HCT116 (cell line): ENCODE measurements around the gene SKAP1. TPM values are rescaled to one million over a fixed set of nuclear protein-coding genes. Genes with fewer than 3 reads are reported as not detected.

Source experiments
- ATAC-seq: fragments of 200-7000 bp; cut with Tn5 transposase; 2 replicates; pipeline ENCODE4 v1.9.1; 2020; ENCODE audit warnings: mild to moderate bottlenecking, moderate library complexity
- BruUV-seq: library from RNA; stranded (reverse); fragments of 400-500 nt; replicated peaks from 2 replicates; lab custom pipeline; 2021; lab: Mats Ljungman, UMichigan
- CTCF ChIA-PET: fragments of 300-600 bp; sonication (Branson Sonifier 250); formaldehyde crosslinking; loops from one replicate; lab custom pipeline; 2021; ENCODE audit warnings: antibody characterized with exemption; lab: Charles Lee
- POLR2A ChIA-PET: fragments of 300-600, 350-600 bp; sonication (Branson Sonifier 250); formaldehyde crosslinking; loops from one replicate; lab custom pipeline; 2021; ENCODE audit warnings: antibody characterized with exemption; lab: Charles Lee
- RAD21 ChIA-PET, 2 experiments: fragments of 300-600 bp; sonication (Branson Sonifier 250); formaldehyde crosslinking; loops; one replicate each; lab custom pipeline; 2023; ENCODE audit warnings: low total read pairs in 2 of 2; ENCODE audit not compliant: uncharacterized antibody in 2 of 2, unreplicated experiment in 2 of 2, low non-redundant PET in 1 of 2; lab: Charles Lee
- DNase-seq: peaks from one replicate; pipeline ENCODE4 v3.0.0-alpha.2; 2010; ENCODE audit warnings: low read depth, low spot score
- H2AFZ ChIP-seq: fragments of 200-600 bp; shearing (Covaris generic), sonication (generic); 2 replicates; pipeline ENCODE4 v1.6.1; 2017; ENCODE audit warnings: low read depth, mixed run types, mixed read lengths, antibody characterized with exemption, low read length; ENCODE audit not compliant: poor library complexity, severe bottlenecking
- H3K27ac ChIP-seq: 2 replicates; pipeline ENCODE4 v1.5.1; 2012; ENCODE audit warnings: low read depth, low read length
- H3K27me3 ChIP-seq: fragments of 200-600 bp; sonication (generic); 2 replicates; pipeline ENCODE4 v1.6.1; 2016; ENCODE audit warnings: mixed run types, low read length, mixed read lengths; ENCODE audit not compliant: insufficient read depth
- H3K36me3 ChIP-seq, 2 experiments: fragments of 200-500 bp in 1 of 2; fragments of 200-600 bp in 1 of 2; sonication (Bioruptor generic) in 1 of 2; sonication (generic) in 1 of 2; 2 replicates each; pipeline versions ENCODE4 v1.5.1 to v1.6.1; 2014 to 2016; ENCODE audit warnings: low read length in 2 of 2, inconsistent platforms in 1 of 2, mixed read lengths in 1 of 2, mixed run types in 1 of 2; ENCODE audit not compliant: insufficient read depth in 2 of 2, control insufficient read depth in 1 of 2
- H3K4me1 ChIP-seq, 2 experiments: fragments of 200-600 bp in 1 of 2; sonication (generic) in 1 of 2; 2 replicates each; pipeline versions ENCODE4 v1.5.1 to v1.6.1; 2012 to 2017; ENCODE audit warnings: low read length in 2 of 2, inconsistent platforms in 1 of 2, mild to moderate bottlenecking in 1 of 2, mixed read lengths in 1 of 2, mixed run types in 1 of 2, moderate library complexity in 1 of 2; ENCODE audit not compliant: insufficient read depth in 2 of 2, control insufficient read depth in 1 of 2
- H3K4me2 ChIP-seq: fragments of 200-600 bp; sonication (generic); 2 replicates; pipeline ENCODE4 v1.6.1; 2017; ENCODE audit warnings: mixed run types, low read length, mixed read lengths
- H3K4me3 ChIP-seq, 2 experiments: fragments of 200-600 bp in 1 of 2; sonication (generic) in 1 of 2; replicated peaks in 1 of 2; 2 replicates each; pipeline ENCODE4 v1.5.1; 2011 to 2016; ENCODE audit warnings: low read length in 2 of 2, control low read depth in 1 of 2, low read depth in 1 of 2, mild to moderate bottlenecking in 1 of 2, mixed read lengths in 1 of 2, mixed run types in 1 of 2
- H3K79me2 ChIP-seq: fragments of 200-600 bp; sonication (generic); 2 replicates; pipeline ENCODE4 v1.6.1; 2017; ENCODE audit warnings: mild to moderate bottlenecking, mixed run types, low read length, moderate library complexity, mixed read lengths; ENCODE audit not compliant: insufficient read depth
- H3K9ac ChIP-seq: fragments of 200-600 bp; sonication (generic); 2 replicates; pipeline ENCODE4 v1.6.1; 2016; ENCODE audit warnings: low read length, mixed read lengths
- H3K9me2 ChIP-seq: fragments of 200-600 bp; sonication (generic), shearing (Covaris generic); 2 replicates; pipeline ENCODE4 v1.6.1; 2017; ENCODE audit warnings: mixed run types, mild to moderate bottlenecking, moderate library complexity; ENCODE audit not compliant: insufficient read depth
- H3K9me3 ChIP-seq, 2 experiments: fragments of 200-500 bp in 1 of 2; fragments of 200-600 bp in 1 of 2; sonication (Bioruptor generic) in 1 of 2; sonication (generic) in 1 of 2; 2 replicates each; pipeline ENCODE4 v1.6.1; 2014 to 2017; ENCODE audit warnings: low read length in 2 of 2, mixed read lengths in 2 of 2, inconsistent platforms in 1 of 2, low read depth in 1 of 2, mild to moderate bottlenecking in 1 of 2, mixed run types in 1 of 2, moderate library complexity in 1 of 2; ENCODE audit not compliant: control insufficient read depth in 1 of 2, insufficient read depth in 1 of 2
- H4K20me1 ChIP-seq: fragments of 200-600 bp; sonication (generic), shearing (Covaris generic); 2 replicates; pipeline ENCODE4 v1.6.1; 2017; ENCODE audit warnings: mixed run types, mild to moderate bottlenecking, moderate library complexity; ENCODE audit not compliant: insufficient read depth
- CBX3 ChIP-seq: IDR thresholded peaks from 2 replicates; pipeline ENCODE4 v1.6.1; 2012; ENCODE audit warnings: low read depth
- CEBPB ChIP-seq: IDR thresholded peaks from 2 replicates; pipeline ENCODE4 v1.6.1; 2012; ENCODE audit warnings: low read depth
- EGR1 ChIP-seq: IDR thresholded peaks from 2 replicates; pipeline ENCODE4 v1.6.1; 2012; ENCODE audit warnings: low read depth
- EZH2 ChIP-seq: fragments of 200-600 bp; sonication (generic); IDR thresholded peaks from 2 replicates; pipeline ENCODE4 v1.6.1; 2017; ENCODE audit warnings: antibody characterized with exemption, mixed run types
- EZH2phosphoT487 ChIP-seq: fragments of 200-600 bp; IDR thresholded peaks from 2 replicates; pipeline ENCODE4 v1.6.1; 2018; ENCODE audit warnings: antibody characterized with exemption, borderline replicate concordance
- JUND ChIP-seq: IDR thresholded peaks from 2 replicates; pipeline ENCODE4 v1.6.1; 2012
- POLR2A ChIP-seq: IDR thresholded peaks from 2 replicates; pipeline ENCODE4 v1.7.0; 2011; ENCODE audit warnings: borderline replicate concordance; ENCODE audit not compliant: insufficient read depth, insufficient read length; ENCODE audit errors: extremely low read depth
- POLR2AphosphoS5 ChIP-seq: IDR thresholded peaks from 2 replicates; pipeline ENCODE4 v1.6.1; 2011; ENCODE audit warnings: mild to moderate bottlenecking, low read depth, low read length, moderate library complexity
- RAD21 ChIP-seq: IDR thresholded peaks from 2 replicates; pipeline ENCODE4 v1.6.1; 2012; ENCODE audit warnings: low read depth, mild to moderate bottlenecking
- SIN3A ChIP-seq: IDR thresholded peaks from 2 replicates; pipeline ENCODE4 v1.6.1; 2012; ENCODE audit warnings: low read depth
- SP1 ChIP-seq: IDR thresholded peaks from 2 replicates; pipeline ENCODE4 v1.6.1; 2012; ENCODE audit warnings: low read depth
- SRF ChIP-seq: IDR thresholded peaks from 2 replicates; pipeline ENCODE4 v1.6.1; 2012; ENCODE audit warnings: low read depth
- TCF7L2 ChIP-seq: IDR thresholded peaks from 2 replicates; pipeline ENCODE4 v1.7.0; 2011; ENCODE audit warnings: borderline replicate concordance, inconsistent platforms; ENCODE audit not compliant: insufficient read depth, insufficient read length; ENCODE audit errors: extremely low read depth
- YY1 ChIP-seq: IDR thresholded peaks from 2 replicates; pipeline ENCODE4 v1.6.1; 2011; ENCODE audit warnings: low read length, low read depth, moderate library complexity, mild to moderate bottlenecking; ENCODE audit not compliant: insufficient replicate concordance; ENCODE audit errors: extremely low read depth
- ZFX ChIP-seq: fragments of 450-650 bp; IDR thresholded peaks from 2 replicates; pipeline ENCODE4 v1.6.1; 2017
- ZNF274 ChIP-seq: fragments of 200-500 bp; sonication (Bioruptor generic); IDR thresholded peaks from 2 replicates; pipeline ENCODE4 v1.6.1; 2014; ENCODE audit warnings: mild to moderate bottlenecking, low read depth, low read length, inconsistent platforms
- intact Hi-C: fragments of 100-400 bp; cut with micrococcal nuclease; formaldehyde crosslinking; loops from 2 replicates; pipeline ENCODE4 v1.10.0; 2022
- total RNA-seq: library from RNA; stranded (reverse); gene quantifications from one replicate; pipeline ENCODE4 v1.2.1, GENCODE V29; 2021; ENCODE audit not compliant: unreplicated experiment
- TF ChIP-seq, protein P1 (sequence below), 3 experiments: fragments of 200-600 bp in 1 of 3; sonication (generic) in 1 of 3; IDR thresholded peaks in 2 of 3; conservative IDR thresholded peaks in 1 of 3; 2 replicates each; pipeline ENCODE4 v1.5.1; 2012 to 2017; ENCODE audit warnings: low read depth in 2 of 3, low read length in 2 of 3, antibody characterized with exemption in 1 of 3, borderline replicate concordance in 1 of 3, control low read depth in 1 of 3, mild to moderate bottlenecking in 1 of 3, mixed read lengths in 1 of 3, mixed run types in 1 of 3, moderate library complexity in 1 of 3; ENCODE audit not compliant: insufficient read depth in 1 of 3
- TF ChIP-seq, protein P2 (sequence below): IDR thresholded peaks from 2 replicates; pipeline ENCODE4 v1.6.1; 2011; ENCODE audit warnings: mild to moderate bottlenecking, low read length, moderate library complexity; ENCODE audit not compliant: insufficient replicate concordance; ENCODE audit errors: extremely low read depth
- TF ChIP-seq, protein P3 (sequence below): IDR thresholded peaks from 2 replicates; pipeline ENCODE4 v1.6.1; 2012; ENCODE audit warnings: low read depth
- TF ChIP-seq, protein P4 (sequence below): IDR thresholded peaks from 2 replicates; pipeline ENCODE4 v1.6.1; 2012

Gene SKAP1
- total RNA-seq, 1 experiment from 2014 or later: 12.4 TPM

DNA sequence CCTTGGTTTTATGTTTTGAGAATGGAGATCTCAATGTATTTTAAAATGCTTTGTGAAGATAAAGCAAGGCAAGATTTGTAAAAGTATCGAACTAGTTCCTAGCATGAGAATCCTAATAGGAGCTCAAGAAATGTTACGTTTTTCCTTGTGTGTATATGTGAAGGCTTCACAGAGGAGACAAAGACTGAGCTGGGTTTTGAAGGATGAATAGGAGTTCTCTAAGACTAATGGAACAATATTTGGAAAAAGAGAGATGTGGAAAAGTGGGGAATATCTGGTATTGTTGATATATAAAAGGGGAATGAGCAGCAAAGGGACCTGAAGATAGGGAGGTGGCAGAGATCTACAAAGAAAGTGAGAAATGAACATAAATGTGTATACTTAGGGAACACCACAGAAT, 195.1 kb downstream of the SKAP1 start:
- CTCF ChIA-PET: interaction anchor here (2.7 to 22.1 kb wide), 2 partner anchors 19 to 28 kb away, joined by 8 to 336 read pairs; no protein-coding TSS in a partner anchor
- H3K79me2 ChIP-seq: no peaks in the 10 kb centered on the region
- no TSS peak for BruUV-seq
- no peaks in the 10 kb centered on the region; the same call in 1 of the 2 replicates for H3K9me2 ChIP-seq
- H3K4me1 ChIP-seq: peaks cover 33 to 60% of the 10 kb centered on the region in 2 experiments
- RAD21 ChIA-PET: no interaction called here
- no peak overlapping the region for H3K27ac ChIP-seq
- no peak overlapping the region for H3K4me3 ChIP-seq
- ATAC-seq (no peak), DNase-seq (no peak)
- H3K4me2 ChIP-seq: no peak overlapping the region
- no peaks in the 10 kb centered on the region for H4K20me1 ChIP-seq
- H3K9me3 ChIP-seq: no peaks in the 10 kb centered on the region
- H2AFZ ChIP-seq: no peak overlapping the region
- no peak overlapping the region for H3K9ac ChIP-seq
- POLR2A ChIA-PET: interaction anchor here (1.5 kb wide), 1 partner anchor 17 kb away, joined by 3 read pairs; no protein-coding TSS in a partner anchor
- intact Hi-C loops: no loop called here
- no peaks in the 10 kb centered on the region for H3K36me3 ChIP-seq
- no peaks in the 10 kb centered on the region for H3K27me3 ChIP-seq
- TF ChIP-seq SRF (no peak), ZFX (no peak), CBX3 (no peak), SP1 (no peak), JUND (no peak), POLR2AphosphoS5 (no peak), YY1 (no peak), ZNF274 (no peak), TCF7L2 (no peak), POLR2A (no peak), EGR1 (no peak), CEBPB (no peak), RAD21 (no peak), SIN3A (no peak), EZH2phosphoT487 (no peak), EZH2 (no peak)
- TF ChIP-seq, protein P1, sequence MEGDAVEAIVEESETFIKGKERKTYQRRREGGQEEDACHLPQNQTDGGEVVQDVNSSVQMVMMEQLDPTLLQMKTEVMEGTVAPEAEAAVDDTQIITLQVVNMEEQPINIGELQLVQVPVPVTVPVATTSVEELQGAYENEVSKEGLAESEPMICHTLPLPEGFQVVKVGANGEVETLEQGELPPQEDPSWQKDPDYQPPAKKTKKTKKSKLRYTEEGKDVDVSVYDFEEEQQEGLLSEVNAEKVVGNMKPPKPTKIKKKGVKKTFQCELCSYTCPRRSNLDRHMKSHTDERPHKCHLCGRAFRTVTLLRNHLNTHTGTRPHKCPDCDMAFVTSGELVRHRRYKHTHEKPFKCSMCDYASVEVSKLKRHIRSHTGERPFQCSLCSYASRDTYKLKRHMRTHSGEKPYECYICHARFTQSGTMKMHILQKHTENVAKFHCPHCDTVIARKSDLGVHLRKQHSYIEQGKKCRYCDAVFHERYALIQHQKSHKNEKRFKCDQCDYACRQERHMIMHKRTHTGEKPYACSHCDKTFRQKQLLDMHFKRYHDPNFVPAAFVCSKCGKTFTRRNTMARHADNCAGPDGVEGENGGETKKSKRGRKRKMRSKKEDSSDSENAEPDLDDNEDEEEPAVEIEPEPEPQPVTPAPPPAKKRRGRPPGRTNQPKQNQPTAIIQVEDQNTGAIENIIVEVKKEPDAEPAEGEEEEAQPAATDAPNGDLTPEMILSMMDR (IDR thresholded peaks at IDR 0.05 in 2 of 3, conservative IDR thresholded peaks at IDR 0.05 in 1 of 3; ENCODE audit: borderline replicate concordance in 1 of 3, insufficient read depth in 1 of 3, low read depth in 2 of 3, low read length in 2 of 3): no peak
- TF ChIP-seq, protein P2, sequence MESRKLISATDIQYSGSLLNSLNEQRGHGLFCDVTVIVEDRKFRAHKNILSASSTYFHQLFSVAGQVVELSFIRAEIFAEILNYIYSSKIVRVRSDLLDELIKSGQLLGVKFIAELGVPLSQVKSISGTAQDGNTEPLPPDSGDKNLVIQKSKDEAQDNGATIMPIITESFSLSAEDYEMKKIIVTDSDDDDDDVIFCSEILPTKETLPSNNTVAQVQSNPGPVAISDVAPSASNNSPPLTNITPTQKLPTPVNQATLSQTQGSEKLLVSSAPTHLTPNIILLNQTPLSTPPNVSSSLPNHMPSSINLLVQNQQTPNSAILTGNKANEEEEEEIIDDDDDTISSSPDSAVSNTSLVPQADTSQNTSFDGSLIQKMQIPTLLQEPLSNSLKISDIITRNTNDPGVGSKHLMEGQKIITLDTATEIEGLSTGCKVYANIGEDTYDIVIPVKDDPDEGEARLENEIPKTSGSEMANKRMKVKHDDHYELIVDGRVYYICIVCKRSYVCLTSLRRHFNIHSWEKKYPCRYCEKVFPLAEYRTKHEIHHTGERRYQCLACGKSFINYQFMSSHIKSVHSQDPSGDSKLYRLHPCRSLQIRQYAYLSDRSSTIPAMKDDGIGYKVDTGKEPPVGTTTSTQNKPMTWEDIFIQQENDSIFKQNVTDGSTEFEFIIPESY: no peak
- TF ChIP-seq, protein P3, sequence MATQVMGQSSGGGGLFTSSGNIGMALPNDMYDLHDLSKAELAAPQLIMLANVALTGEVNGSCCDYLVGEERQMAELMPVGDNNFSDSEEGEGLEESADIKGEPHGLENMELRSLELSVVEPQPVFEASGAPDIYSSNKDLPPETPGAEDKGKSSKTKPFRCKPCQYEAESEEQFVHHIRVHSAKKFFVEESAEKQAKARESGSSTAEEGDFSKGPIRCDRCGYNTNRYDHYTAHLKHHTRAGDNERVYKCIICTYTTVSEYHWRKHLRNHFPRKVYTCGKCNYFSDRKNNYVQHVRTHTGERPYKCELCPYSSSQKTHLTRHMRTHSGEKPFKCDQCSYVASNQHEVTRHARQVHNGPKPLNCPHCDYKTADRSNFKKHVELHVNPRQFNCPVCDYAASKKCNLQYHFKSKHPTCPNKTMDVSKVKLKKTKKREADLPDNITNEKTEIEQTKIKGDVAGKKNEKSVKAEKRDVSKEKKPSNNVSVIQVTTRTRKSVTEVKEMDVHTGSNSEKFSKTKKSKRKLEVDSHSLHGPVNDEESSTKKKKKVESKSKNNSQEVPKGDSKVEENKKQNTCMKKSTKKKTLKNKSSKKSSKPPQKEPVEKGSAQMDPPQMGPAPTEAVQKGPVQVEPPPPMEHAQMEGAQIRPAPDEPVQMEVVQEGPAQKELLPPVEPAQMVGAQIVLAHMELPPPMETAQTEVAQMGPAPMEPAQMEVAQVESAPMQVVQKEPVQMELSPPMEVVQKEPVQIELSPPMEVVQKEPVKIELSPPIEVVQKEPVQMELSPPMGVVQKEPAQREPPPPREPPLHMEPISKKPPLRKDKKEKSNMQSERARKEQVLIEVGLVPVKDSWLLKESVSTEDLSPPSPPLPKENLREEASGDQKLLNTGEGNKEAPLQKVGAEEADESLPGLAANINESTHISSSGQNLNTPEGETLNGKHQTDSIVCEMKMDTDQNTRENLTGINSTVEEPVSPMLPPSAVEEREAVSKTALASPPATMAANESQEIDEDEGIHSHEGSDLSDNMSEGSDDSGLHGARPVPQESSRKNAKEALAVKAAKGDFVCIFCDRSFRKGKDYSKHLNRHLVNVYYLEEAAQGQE: no peak
- TF ChIP-seq, protein P4, sequence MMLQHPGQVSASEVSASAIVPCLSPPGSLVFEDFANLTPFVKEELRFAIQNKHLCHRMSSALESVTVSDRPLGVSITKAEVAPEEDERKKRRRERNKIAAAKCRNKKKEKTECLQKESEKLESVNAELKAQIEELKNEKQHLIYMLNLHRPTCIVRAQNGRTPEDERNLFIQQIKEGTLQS: no peak
